Measurements from ENCODE around the gene OR10J5.
"Not testable (repeated sequence)": the region's sequence is repeated elsewhere in the genome, so short reads cannot be mapped to it uniquely, and the experiment has no call there.

Gene OR10J5

DNA sequence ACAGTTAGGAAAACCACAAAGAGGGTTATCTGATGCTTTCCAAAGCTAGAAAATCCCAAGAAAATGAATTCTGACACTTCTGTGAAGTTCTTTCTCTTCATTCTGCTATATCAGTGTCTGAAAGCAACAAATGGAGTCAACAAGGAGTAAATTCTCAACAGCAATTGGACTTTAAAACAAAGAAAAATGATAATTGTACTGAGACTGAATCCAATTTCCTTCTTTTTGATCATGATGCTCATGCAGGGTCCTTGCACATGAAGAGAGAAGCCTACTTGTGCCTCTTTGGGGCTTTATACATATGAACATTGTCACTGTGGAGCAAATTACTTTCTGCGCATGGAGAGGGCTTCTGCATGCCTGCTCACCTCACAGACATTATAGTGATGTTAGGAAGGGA lies at the start of gene OR10J5:
Gene OR10J5 (minus strand): TSS at position 101 of the 400 bp plus-strand sequence. CDS start 0 bp downstream, at position 101.
- no peak for DNase-seq

DNA sequence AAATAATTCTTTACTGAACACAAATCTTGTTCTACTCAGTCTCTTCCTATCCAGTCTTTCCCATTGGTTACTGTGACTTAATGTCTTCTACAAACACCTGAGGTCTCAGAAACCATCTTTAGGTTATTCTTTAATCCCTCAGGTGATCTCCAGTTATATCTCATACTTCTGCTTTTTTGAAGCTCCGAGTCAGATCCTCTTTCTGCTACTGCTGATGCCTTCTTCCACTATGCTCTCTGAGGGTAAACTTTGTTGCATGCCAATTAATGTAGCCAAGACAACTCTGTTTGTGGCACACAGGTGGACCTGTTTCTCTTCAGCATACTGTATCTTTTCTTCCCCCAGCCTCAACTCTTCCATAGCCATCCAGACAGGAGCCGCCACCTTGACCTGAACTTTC lies 48.7 kb upstream of the OR10J5 start:
- DNase-seq: no peak

DNA sequence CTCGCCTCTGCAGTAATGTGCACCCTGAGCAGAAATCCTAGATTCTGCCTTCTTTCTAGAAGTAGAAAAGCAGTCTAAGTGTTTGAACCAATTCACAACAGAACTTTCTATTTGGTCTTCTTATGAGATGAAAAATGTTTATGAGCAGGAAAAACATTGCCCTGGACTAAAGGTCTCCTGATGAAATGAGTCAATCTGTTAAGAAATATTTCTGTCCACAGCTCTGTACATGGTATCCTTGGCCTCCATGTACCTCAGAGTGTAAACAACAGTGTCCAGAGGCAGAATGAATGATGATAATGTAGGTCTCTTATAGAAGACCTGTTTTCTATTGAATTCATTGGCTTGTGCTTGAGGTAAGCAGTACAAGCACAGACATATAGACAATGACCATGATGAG lies 45.6 kb upstream of the OR10J5 start:
- DNase-seq: no peak

DNA sequence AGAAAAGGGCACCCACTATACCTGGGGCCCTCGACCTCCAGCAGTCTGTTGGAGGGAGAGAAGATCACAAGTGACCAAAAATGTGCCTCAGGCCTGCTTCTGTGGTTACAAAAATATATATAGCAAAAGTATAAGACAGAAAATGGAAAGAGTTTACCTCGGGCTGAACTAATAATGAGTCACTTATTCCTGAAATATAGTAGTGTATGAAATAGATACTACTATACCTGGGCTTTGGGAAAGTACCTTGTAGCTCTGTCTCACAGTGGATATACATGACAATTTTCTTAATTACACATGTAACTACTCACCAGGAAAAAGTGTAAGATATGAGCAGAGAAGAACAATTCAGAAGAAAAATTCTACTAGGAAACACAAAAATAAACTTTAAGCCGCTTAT lies 44.5 kb upstream of the OR10J5 start:
- DNase-seq: no peak

DNA sequence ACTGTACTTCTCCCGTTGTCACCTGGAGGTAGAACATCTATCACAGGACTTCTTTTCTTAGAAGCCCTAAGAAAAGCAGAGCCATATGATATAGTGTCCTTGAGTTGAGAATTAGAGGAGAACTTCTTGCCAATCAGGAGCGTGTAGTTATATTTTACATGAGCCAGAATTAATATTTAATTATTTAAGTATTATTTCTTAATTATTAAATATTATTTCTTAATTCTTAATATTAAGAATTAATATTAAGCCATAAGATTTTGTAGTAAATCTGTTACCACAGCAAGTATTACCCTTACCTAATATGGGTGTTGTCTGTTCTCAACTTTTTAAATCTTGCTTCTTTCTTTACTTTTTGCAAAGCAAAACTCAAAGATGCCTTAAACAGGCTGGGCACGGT lies 41.6 kb upstream of the OR10J5 start:
- DNase-seq: no peak

DNA sequence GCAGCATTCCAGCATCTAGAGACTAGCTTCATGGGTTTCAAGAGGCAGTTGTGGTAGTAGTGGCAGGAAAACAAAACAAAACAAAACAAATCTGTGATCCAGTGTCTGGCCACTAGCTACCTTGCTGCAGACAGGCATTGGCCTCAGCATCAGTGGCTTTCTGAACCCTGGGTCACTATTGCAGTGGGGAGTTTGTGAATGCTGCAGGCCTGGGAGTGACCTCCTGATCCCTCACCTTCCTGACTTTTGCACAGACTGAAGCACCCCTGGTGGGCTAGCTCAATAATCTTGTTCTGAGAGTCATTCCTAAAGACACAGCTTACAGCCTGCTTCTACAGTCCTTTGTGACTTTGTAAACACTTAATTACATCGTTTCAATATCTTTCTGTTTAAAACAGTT lies 26.9 kb upstream of the OR10J5 start:
- DNase-seq: no peak

DNA sequence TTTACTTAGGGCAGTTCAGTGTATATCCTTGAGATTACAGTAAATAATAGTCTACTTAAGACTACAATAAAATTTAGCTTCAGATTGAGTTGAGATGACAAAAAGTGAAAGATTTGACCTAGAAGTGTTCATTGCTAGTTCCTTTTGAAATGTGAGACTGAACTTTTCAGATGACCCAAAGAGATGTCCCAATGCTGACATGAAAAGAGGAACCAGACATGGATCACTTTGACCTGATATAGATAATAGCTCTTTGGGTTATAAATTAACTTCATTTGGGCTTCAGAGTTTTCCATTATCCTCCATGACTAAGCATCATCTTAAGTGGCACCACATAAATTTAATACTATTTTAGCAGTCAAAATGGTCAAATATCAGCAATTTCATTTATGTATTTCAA lies 25.7 kb upstream of the OR10J5 start:
- DNase-seq: no peak

DNA sequence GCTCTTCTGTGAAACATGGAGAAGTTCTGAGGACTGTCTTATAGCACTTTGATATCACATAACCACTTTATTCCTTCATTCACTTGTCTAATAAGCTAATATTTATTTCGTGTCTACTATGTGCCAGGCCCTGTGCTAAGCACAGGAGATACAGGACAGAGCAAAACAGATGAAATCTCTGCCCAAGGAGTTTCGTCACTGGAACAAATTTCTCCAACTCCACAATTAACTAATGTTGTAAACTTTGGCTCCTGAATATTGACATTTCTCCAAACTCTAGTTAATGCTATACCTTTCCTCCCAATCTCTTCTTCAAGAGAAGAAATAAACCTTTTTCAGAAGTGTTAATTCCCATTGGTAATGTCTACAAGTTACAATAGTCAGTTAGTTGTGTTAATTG lies 24.8 kb upstream of the OR10J5 start:
- no peak for DNase-seq

DNA sequence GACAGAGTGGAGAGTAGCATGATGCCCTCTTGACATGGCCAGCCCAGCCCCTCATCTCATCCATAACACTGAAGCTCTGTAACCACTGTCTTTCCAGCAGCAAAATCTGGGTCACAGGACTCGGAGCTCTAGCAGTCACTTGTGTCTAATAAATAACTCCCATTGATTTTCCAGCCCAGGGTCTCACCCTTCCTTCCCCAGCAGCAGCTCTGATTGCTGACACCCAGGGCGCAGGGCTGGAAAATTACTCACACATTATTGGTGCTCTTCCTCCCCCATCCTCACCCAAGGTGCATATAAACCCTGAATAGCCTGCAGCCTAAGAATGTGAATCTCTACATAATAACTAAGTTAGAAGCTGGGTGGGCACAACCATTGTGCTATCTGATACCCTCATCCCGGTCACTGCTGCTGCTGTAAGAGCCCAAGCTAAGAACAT lies 21.1 kb upstream of the OR10J5 start:
- no peak for DNase-seq

GRCh38 chr1:159554696-159555095 lies 18.9 kb upstream of the OR10J5 start:
- DNase-seq: no peak

DNA sequence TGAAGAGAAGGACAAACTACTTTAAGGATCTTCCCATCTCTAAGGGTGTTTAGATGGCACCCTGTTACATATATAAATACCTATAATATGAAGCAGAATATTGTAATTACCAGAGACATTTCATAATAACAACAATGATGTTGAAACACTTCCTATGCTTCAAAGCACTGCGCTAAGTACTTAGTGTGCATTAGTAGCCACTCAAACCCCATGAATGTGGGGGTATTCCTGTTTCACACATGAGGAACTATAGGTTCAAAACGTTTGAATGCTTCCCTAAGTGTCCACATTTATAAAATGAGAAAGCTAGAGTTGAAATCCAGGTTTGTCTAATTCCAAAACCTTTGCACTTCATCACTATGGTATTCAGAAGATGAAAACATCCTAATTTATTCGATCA lies 18.5 kb upstream of the OR10J5 start:
- no peak for DNase-seq

GRCh38 chr1:159548126-159548525 lies 12.3 kb upstream of the OR10J5 start:
- no peak for DNase-seq

DNA sequence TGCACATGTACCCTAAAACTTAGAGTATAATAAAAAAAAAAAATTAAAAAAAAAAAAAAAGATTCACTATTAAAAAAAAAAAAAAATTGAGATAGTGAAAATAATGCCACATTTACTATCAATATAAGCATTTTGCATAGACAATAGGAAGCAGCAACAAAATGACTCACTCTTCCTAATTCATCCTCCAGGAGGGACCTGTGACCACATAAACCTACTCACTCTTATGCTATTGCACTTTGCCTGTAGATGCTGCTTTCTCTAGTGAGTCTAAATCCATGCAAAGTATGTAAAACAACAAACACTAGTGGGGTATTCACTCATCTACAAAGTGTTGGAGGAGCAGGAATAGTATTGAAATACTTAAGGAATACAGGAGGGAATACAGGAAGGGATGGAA lies 2.9 kb downstream of the OR10J5 start:
- no peak for DNase-seq

DNA sequence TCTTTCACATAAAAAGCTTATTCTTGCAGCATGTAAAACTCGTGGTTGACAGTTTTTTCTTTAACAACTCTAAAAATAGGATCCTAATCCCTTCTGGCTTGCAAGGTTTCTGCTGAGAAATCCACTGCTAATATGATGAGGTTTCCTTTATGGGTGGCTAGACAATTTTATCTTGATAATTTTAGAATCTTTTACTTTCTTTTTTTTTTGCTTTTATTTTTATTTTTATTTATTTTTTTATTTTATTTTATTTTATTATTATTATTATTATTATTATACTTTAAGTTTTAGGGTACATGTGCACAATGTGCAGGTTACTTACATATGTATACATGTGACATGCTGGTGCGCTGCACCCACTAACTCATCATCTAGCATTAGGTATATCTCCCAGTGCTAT lies 11.0 kb downstream of the OR10J5 start:
- DNase-seq: not testable (repeated sequence)

- DNase-seq: no peak
These were observed 25.6 kb downstream of the OR10J5 start for GRCh38 chr1:159510229-159510541.

- no peak for DNase-seq
These were observed 26.2 kb downstream of the OR10J5 start for GRCh38 chr1:159509440-159510228.

GRCh38 chr1:159508951-159509350 lies 26.9 kb downstream of the OR10J5 start:
- no peak for DNase-seq

- no peak for DNase-seq
These were observed 30.1 kb downstream of the OR10J5 start for GRCh38 chr1:159505676-159506075.

GRCh38 chr1:159501082-159501481 lies 34.7 kb downstream of the OR10J5 start:
- no peak for DNase-seq

DNA sequence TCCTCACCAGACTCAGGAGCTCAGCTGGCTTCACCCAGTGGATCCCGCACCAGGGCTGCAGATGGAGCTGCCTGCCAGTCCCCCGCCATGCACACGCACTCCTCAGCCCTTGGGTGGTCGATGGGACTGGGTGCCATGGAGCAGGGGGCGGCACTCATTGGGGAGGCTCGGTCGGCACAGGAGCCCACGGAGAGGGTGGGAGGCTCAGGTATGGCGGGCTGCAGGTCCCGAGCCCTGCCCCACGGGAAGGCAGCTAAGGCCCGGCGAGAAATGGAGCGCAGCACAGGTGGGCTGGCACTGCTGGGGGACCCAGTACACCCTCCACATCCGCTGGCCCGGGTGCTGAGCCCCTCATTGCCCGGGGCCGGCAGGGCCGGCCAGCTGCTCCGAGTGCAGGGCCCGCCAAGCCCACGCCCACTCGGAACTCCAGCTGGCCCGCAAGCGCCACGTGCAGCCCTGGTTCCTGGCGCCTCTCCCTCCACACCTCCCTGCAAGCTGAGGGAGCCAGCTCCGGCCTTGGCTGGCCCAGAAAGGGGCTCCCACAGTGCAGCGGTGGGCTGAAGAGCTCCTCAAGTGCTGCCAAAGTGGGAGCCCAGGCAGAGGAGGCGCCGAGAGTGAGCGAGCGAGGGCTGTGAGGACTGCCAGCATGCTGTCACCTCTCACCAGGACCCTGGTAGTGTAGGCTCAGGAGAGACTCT lies 41.1 kb downstream of the OR10J5 start:
- DNase-seq: not testable (repeated sequence)

DNA sequence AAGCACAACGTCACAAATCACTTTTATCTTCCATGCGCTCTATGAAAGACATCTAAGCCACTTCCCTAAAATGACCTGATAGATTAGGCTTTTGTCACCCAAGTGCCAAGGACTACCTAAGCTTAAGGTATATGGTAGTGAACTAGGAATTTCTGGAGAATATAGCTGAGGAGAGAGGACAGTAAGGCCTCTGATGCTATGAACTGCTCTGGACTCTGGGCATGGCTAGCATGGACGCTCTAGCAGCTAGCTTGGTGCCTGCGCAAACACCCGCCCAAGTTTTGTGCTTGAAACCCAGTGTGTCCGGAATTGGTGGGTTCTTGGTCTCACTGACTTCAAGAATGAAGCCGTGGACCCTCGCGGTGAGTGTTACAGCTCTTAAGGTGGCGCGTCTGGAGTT lies 42.5 kb downstream of the OR10J5 start:
- no peak for DNase-seq

- no peak for DNase-seq
These were observed 43.1 kb downstream of the OR10J5 start for GRCh38 chr1:159492575-159493323.

Measured in NCI-H1417 treated with DMSO at 0.1 percent for 48 hours (cell line).